ENCODE data around the gene ARHGAP12.

GRCh38 chr10:31782701-31783100, 145.9 kb downstream of the ARHGAP12 start:
- TF ChIP-seq POLR2A (IDR thresholded peaks at IDR 0.05; ENCODE audit: low read length) (no peak), GATA1 (IDR thresholded peaks at IDR 0.05; ENCODE audit: low read depth, low read length) (no peak)
